GM12801 (cell line): ENCODE results near the gene BASP1.

ENCODE experiments used
- CTCF ChIP-seq: IDR thresholded peaks from one replicate; pipeline ENCODE4 v1.5.1; 2011; ENCODE audit warnings: control low read depth; ENCODE audit not compliant: insufficient read length; ENCODE audit errors: extremely low read depth

Gene BASP1

GRCh38 chr5:17217493-17218352, at the start of gene BASP1:
TSS of gene BASP1 (plus strand) at chr5:17217631. CDS start at chr5:17275217, 57,586 bp downstream.
- no peak for TF ChIP-seq CTCF

GRCh38 chr5:17169507-17169906, 47.9 kb upstream of the BASP1 start:
- TF ChIP-seq CTCF: no peak

GRCh38 chr5:17172791-17173190, 44.6 kb upstream of the BASP1 start:
- TF ChIP-seq CTCF: no peak

GRCh38 chr5:17174965-17175364, 42.5 kb upstream of the BASP1 start:
- no peak for TF ChIP-seq CTCF

GRCh38 chr5:17177501-17178372, 39.7 kb upstream of the BASP1 start:
- TF ChIP-seq CTCF: no peak

GRCh38 chr5:17178373-17178675, 39.1 kb upstream of the BASP1 start:
- TF ChIP-seq CTCF: no peak

GRCh38 chr5:17180330-17180843, 37.0 kb upstream of the BASP1 start:
- TF ChIP-seq CTCF: no peak
